ENCODE data around the gene TRIM2. TPM values are rescaled to one million over a fixed set of nuclear protein-coding genes. Genes with fewer than 3 reads are reported as not detected.

Gene TRIM2
- total and polyA plus RNA-seq, 3 donors from 2014 or later = 6.1 to 12.8 (median 10.7) TPM

GRCh38 chr4:153345012-153345981 is 141.1 kb downstream of the TRIM2 start:
- WGBS, 2 donors = 0 to 1% methylated on average over 43 to 44 of the region's 44 CpGs
- Histone ChIP-seq H3K9me3 (no peaks in the 10 kb centered on the region), H3K36me3 (ENCODE audit: low read depth, missing control alignments) (no peaks in the 10 kb centered on the region), H3K27me3 (no peaks in the 10 kb centered on the region), H3K4me3 (peak overlapping the region; percentile 77 to 79), H3K27ac (peak overlapping the region; percentile 41 to 80), H3K4me1 (no peaks in the 10 kb centered on the region)
- TF ChIP-seq CTCF (IDR thresholded peaks at IDR 0.05) = no peak
- no peak for TF ChIP-seq POLR2A (IDR thresholded peaks at IDR 0.05)
- peak; percentile 50 for DNase-seq
- intact Hi-C loops (cut with DNase I; ENCODE audit: low total_unique reads) = loop anchor here (5.0 kb wide), 1 partner anchor 232 kb away; no protein-coding TSS in a partner anchor

GRCh38 chr4:153346031-153346430 is 141.8 kb downstream of the TRIM2 start:
- WGBS, 2 donors = 41 to 42% methylated on average over 2 of the region's 2 CpGs
- intact Hi-C loops (cut with DNase I; ENCODE audit: low total_unique reads) = loop anchor here (5.0 kb wide), 1 partner anchor 231 kb away; no protein-coding TSS in a partner anchor
- no peaks in the 10 kb centered on the region for H3K27me3 ChIP-seq
- no peaks in the 10 kb centered on the region for H3K36me3 ChIP-seq (ENCODE audit: low read depth, missing control alignments)
- no peak overlapping the region for H3K27ac ChIP-seq
- H3K9me3 ChIP-seq = no peaks in the 10 kb centered on the region
- no peak overlapping the region for H3K4me3 ChIP-seq
- H3K4me1 ChIP-seq = no peaks in the 10 kb centered on the region
- TF ChIP-seq POLR2A (IDR thresholded peaks at IDR 0.05) = no peak
- no peak for TF ChIP-seq CTCF (IDR thresholded peaks at IDR 0.05)
- no peak for DNase-seq

GRCh38 chr4:153346563-153346962 is 142.3 kb downstream of the TRIM2 start:
- TF ChIP-seq POLR2A (IDR thresholded peaks at IDR 0.05) (no peak), CTCF (IDR thresholded peaks at IDR 0.05) (no peak)
- intact Hi-C loops (cut with DNase I; ENCODE audit: low total_unique reads) = loop anchor here (5.0 kb wide), 1 partner anchor 231 kb away; no protein-coding TSS in a partner anchor
- no peaks in the 10 kb centered on the region for H3K9me3 ChIP-seq
- H3K27ac ChIP-seq = no peak overlapping the region
- no peak overlapping the region for H3K4me3 ChIP-seq
- H3K36me3 ChIP-seq (ENCODE audit: low read depth, missing control alignments) = no peaks in the 10 kb centered on the region
- WGBS, 2 donors = 65 to 75% methylated on average over 5 of the region's 5 CpGs
- no peaks in the 10 kb centered on the region for H3K4me1 ChIP-seq
- no peaks in the 10 kb centered on the region for H3K27me3 ChIP-seq
- DNase-seq = no peak

GRCh38 chr4:153347117-153347516 is 142.9 kb downstream of the TRIM2 start:
- no peaks in the 10 kb centered on the region for H3K36me3 ChIP-seq (ENCODE audit: low read depth, missing control alignments)
- DNase-seq = no peak
- no peaks in the 10 kb centered on the region for H3K27me3 ChIP-seq
- intact Hi-C loops (cut with DNase I; ENCODE audit: low total_unique reads) = loop anchor here (5.0 kb wide), 1 partner anchor 230 kb away; no protein-coding TSS in a partner anchor
- H3K4me3 ChIP-seq = no peak overlapping the region
- no peak for TF ChIP-seq CTCF (IDR thresholded peaks at IDR 0.05)
- TF ChIP-seq POLR2A (IDR thresholded peaks at IDR 0.05) = no peak
- no peaks in the 10 kb centered on the region for H3K9me3 ChIP-seq
- H3K27ac ChIP-seq = no peak overlapping the region
- H3K4me1 ChIP-seq = no peaks in the 10 kb centered on the region
